ENCODE data around the gene GLT8D1.
"Not testable (repeated sequence)": the region's sequence is repeated elsewhere in the genome, so short reads cannot be mapped to it uniquely, and the experiment has no call there.

Gene GLT8D1

GRCh38 chr3:52705688-52706686, at the start of gene GLT8D1, which contains the start of gene SPCS1:
GLT8D1 (minus strand) TSS chr3:52705791; CDS start chr3:52700460, 5,331 bp downstream.
SPCS1 (plus strand) TSS chr3:52706106; CDS start chr3:52706247, 141 bp downstream.
- DNase-seq (ENCODE audit: low read depth, low spot score) = peak; percentile 69

- DNase-seq (ENCODE audit: low read depth, low spot score) = no peak
These were observed 48.8 kb upstream of the GLT8D1 start for GRCh38 chr3:52754373-52754772.

- DNase-seq (ENCODE audit: low read depth, low spot score) = no peak
These were observed 46.6 kb upstream of the GLT8D1 start for GRCh38 chr3:52752045-52752660.

- no peak for DNase-seq (ENCODE audit: low read depth, low spot score)
These were observed 38.1 kb upstream of the GLT8D1 start for GRCh38 chr3:52743721-52744120.

- no peak for DNase-seq (ENCODE audit: low read depth, low spot score)
These were observed 37.6 kb upstream of the GLT8D1 start for GRCh38 chr3:52743152-52743551.

- no peak for DNase-seq (ENCODE audit: low read depth, low spot score)
These were observed 36.9 kb upstream of the GLT8D1 start for GRCh38 chr3:52742418-52743041.

GRCh38 chr3:52739730-52740129, 34.1 kb upstream of the GLT8D1 start:
- no peak for DNase-seq (ENCODE audit: low read depth, low spot score)

- no peak for DNase-seq (ENCODE audit: low read depth, low spot score)
These were observed 27.8 kb upstream of the GLT8D1 start for GRCh38 chr3:52733256-52733891.

GRCh38 chr3:52731590-52731989, 26.0 kb upstream of the GLT8D1 start:
- no peak for DNase-seq (ENCODE audit: low read depth, low spot score)

- no peak for DNase-seq (ENCODE audit: low read depth, low spot score)
These were observed 25.1 kb upstream of the GLT8D1 start for GRCh38 chr3:52730681-52731080.

GRCh38 chr3:52728753-52729152, 23.2 kb upstream of the GLT8D1 start:
- DNase-seq (ENCODE audit: low read depth, low spot score) = not testable (repeated sequence)

GRCh38 chr3:52724511-52724910, 18.9 kb upstream of the GLT8D1 start:
- no peak for DNase-seq (ENCODE audit: low read depth, low spot score)

GRCh38 chr3:52723935-52724334, 18.3 kb upstream of the GLT8D1 start:
- no peak for DNase-seq (ENCODE audit: low read depth, low spot score)

GRCh38 chr3:52722491-52722890, 16.9 kb upstream of the GLT8D1 start:
- no peak for DNase-seq (ENCODE audit: low read depth, low spot score)

GRCh38 chr3:52721730-52722008, 16.1 kb upstream of the GLT8D1 start:
- DNase-seq (ENCODE audit: low read depth, low spot score) = no peak

GRCh38 chr3:52721002-52721729, 15.6 kb upstream of the GLT8D1 start:
- DNase-seq (ENCODE audit: low read depth, low spot score) = no peak

GRCh38 chr3:52719618-52720017, 14.0 kb upstream of the GLT8D1 start:
- no peak for DNase-seq (ENCODE audit: low read depth, low spot score)

- no peak for DNase-seq (ENCODE audit: low read depth, low spot score)
These were observed 10.2 kb upstream of the GLT8D1 start for GRCh38 chr3:52715714-52716305.

- DNase-seq (ENCODE audit: low read depth, low spot score) = no peak
These were observed 9.0 kb upstream of the GLT8D1 start for GRCh38 chr3:52714335-52715302.

Measured in activated naive CD8-positive, alpha-beta T cell treated with anti-CD3 and anti-CD28 coated beads, Interleukin-2, amount 50 U/mL, for 16 hours (primary cell).